ENCODE results near the gene ENTPD1.
"Not testable (repeated sequence)": the region's sequence is repeated elsewhere in the genome, so short reads cannot be mapped to it uniquely, and the experiment has no call there.

ENTPD1 gene

DNA sequence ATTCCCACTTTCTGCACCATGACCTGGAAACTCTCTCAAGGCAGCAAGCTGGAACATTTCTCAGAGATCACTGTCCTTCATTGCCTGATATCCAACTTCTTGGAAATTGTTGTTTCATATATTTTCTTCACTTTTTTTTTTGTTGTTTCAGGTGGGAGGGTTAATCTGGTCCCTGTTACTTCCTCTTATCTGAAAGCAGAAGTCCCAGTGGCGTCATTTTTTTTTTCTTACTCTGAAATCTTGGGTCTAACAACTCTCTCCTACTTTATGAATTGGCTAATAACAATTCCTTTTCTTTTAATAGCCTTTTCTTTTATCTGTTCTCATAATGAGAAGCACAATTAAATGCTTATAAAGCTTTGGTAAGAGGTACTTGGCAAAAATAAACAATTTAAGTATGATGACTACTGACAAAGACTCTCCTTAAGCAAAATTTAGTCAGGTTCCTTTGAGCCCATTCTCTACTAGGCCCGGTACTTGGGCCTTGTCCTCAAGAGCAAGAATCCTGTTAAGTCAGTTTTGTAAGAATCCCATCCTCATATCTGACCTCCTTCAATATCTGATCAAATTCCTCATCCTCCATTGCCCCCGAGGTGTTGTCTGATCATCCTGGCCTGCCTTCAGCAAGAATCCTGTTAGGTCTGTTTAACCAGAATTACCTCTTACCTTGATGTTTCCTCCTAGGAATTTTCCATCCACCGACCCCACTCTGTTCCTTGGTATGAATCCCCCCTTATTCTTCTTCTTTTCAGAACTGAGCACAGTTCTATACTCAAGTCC is 140.3 kb downstream of the ENTPD1 start:
- TF ChIP-seq, protein P1, sequence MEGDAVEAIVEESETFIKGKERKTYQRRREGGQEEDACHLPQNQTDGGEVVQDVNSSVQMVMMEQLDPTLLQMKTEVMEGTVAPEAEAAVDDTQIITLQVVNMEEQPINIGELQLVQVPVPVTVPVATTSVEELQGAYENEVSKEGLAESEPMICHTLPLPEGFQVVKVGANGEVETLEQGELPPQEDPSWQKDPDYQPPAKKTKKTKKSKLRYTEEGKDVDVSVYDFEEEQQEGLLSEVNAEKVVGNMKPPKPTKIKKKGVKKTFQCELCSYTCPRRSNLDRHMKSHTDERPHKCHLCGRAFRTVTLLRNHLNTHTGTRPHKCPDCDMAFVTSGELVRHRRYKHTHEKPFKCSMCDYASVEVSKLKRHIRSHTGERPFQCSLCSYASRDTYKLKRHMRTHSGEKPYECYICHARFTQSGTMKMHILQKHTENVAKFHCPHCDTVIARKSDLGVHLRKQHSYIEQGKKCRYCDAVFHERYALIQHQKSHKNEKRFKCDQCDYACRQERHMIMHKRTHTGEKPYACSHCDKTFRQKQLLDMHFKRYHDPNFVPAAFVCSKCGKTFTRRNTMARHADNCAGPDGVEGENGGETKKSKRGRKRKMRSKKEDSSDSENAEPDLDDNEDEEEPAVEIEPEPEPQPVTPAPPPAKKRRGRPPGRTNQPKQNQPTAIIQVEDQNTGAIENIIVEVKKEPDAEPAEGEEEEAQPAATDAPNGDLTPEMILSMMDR (IDR thresholded peaks at IDR 0.05): no peak
- no peak for TF ChIP-seq ZFX (IDR thresholded peaks at IDR 0.05; ENCODE audit: borderline replicate concordance)

GRCh38 chr10:95905897-95906580 is 150.1 kb downstream of the ENTPD1 start:
- H3K27ac ChIP-seq: not testable (repeated sequence)

More for the DNA sequence above, 140.3 kb downstream of the ENTPD1 start:
- H3K27ac ChIP-seq: no peak overlapping the region

DNA sequence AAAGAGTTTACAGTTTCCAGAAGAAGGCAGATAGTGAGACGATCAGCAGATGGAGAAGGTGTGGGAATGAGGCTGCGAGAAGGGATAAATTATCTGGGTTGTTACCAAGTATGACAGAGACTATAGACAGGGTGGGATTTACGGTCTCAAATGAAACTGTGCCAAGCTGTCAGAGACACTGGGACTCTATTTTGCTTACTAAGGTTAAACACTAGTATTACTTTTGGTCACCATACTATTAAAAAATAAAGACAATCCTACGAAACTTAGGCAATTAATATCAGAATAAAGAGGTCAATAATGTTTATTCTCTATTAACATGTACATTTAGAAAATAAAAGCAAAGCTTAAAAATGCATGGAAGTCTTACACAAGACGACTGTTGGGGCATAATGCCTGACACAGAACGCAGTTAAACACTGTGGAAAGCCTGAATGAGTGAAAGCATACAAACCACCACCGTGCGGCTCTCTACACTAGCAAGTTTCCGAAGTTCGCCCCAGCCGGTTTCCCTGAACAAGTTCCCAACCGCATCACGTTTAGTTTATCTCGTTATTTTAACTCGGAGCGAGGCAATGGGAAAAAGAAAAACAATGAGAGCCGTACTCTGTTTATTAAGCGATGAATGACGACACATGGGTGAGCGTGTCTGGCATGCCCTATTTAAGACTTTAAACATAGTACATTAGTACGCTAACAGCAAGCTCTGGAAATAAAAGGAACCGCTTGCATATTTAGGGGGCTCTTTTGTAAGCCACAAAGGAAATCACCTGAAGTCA is 150.9 kb downstream of the ENTPD1 start:
- H3K27ac ChIP-seq: peak overlapping the region; percentile 79
- TF ChIP-seq ZFX (IDR thresholded peaks at IDR 0.05; ENCODE audit: borderline replicate concordance): no peak
- TF ChIP-seq, protein P1 (IDR thresholded peaks at IDR 0.05): no peak

- H3K27ac ChIP-seq: peak within 1 kb of the TSS; percentile 79
- TF ChIP-seq, protein P1 (IDR thresholded peaks at IDR 0.05): peak; percentile 46
- TF ChIP-seq ZFX (IDR thresholded peaks at IDR 0.05; ENCODE audit: borderline replicate concordance): no peak
Observed at GRCh38 chr10:95907456-95908253, 151.7 kb downstream of the ENTPD1 start, which contains the start of gene CC2D2B. Gene CC2D2B (plus strand): TSS chr10:95907975. CDS start chr10:95911324, 3,349 bp downstream.

GRCh38 chr10:95908450-95908849 is 152.5 kb downstream of the ENTPD1 start:
- H3K27ac ChIP-seq: peak overlapping the region; percentile 79
- TF ChIP-seq, protein P1 (IDR thresholded peaks at IDR 0.05): no peak
- TF ChIP-seq ZFX (IDR thresholded peaks at IDR 0.05; ENCODE audit: borderline replicate concordance): no peak

- H3K27ac ChIP-seq: no peak overlapping the region
- TF ChIP-seq, protein P1 (IDR thresholded peaks at IDR 0.05): no peak
- TF ChIP-seq ZFX (IDR thresholded peaks at IDR 0.05; ENCODE audit: borderline replicate concordance): no peak
Observed at GRCh38 chr10:95909561-95909960, 153.6 kb downstream of the ENTPD1 start.

- H3K27ac ChIP-seq: not testable (repeated sequence)
Observed at GRCh38 chr10:95916039-95916438, 160.1 kb downstream of the ENTPD1 start.
